Measurements from ENCODE around the gene RFX8. TPM values are rescaled to one million over a fixed set of nuclear protein-coding genes. Genes with fewer than 3 reads are reported as not detected.
"Not testable (repeated sequence)": the region's sequence is repeated elsewhere in the genome, so short reads cannot be mapped to it uniquely, and the experiment has no call there.

The RFX8 gene
- total and polyA plus RNA-seq, 2 donors: 1.0 to 1.5 TPM

DNA sequence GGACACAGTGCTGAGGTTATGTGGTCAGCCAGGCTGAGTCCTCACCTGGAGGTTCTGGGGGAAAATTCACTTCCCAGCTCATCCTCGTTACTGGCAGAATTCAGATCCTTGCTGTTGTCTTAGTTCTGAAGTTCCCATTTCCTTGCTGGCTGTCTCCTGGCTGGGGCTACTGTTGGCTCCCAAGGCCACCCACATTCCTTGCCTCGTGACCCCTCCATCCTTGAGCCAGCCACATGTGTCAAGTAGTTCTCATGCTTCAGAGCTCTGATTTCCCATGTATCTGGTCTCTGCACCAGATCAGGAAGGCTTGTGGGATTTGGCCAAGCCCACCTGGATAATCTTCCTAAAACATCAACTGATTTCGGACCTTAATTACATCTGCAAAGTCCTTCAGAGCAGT, 38.1 kb upstream of the RFX8 start:
- H3K27ac ChIP-seq (ENCODE audit: low read depth in 1 of 2, low read length in 1 of 2): no peak overlapping the region
- peaks cover 0 to 10% of the 10 kb centered on the region in 2 donors for H3K4me1 ChIP-seq (ENCODE audit: control insufficient read depth in 2 of 2, insufficient read depth in 2 of 2, low read length in 2 of 2)
- H3K27me3 ChIP-seq (ENCODE audit: control insufficient read depth in 2 of 2, insufficient read depth in 1 of 2, low read length in 1 of 2): no peaks in the 10 kb centered on the region
- 95% methylated on average over 3 of the region's 3 CpGs for WGBS
- no peaks in the 10 kb centered on the region for H3K36me3 ChIP-seq (ENCODE audit: control insufficient read depth in 2 of 2, insufficient read depth in 2 of 2, low read length in 1 of 2)
- no peak for DNase-seq (ENCODE audit: low read depth in 6 of 9, low spot score in 9 of 9)
- H3K9me3 ChIP-seq (ENCODE audit: control insufficient read depth in 2 of 2, insufficient read depth in 1 of 2, low read length in 1 of 2): peaks cover 0 to 14% of the 10 kb centered on the region in 2 donors
- no peak overlapping the region for H3K4me3 ChIP-seq (ENCODE audit: low read length in 2 of 2)

DNA sequence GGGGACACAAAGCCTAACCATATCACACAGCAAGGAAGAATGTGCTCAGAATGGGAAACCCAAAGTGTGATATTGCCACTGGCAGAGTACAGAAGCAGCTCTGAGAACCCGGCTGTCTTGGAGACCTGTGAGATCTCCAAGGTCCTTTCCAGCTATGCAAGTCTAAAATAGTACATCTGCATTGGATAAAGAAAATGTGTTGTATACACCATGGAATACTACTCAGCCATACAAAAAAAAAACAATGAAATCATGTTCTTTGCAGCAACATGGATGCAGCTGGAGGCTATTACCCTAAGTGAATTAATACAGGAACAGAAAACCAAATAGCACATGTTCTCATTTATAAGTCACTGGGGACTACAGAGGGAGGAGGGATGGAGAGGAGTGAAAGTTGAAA, 36.5 kb upstream of the RFX8 start:
- no peak overlapping the region for H3K4me3 ChIP-seq (ENCODE audit: low read length in 2 of 2)
- H3K4me1 ChIP-seq (ENCODE audit: control insufficient read depth in 2 of 2, insufficient read depth in 2 of 2, low read length in 2 of 2): no peaks in the 10 kb centered on the region
- no peaks in the 10 kb centered on the region for H3K27me3 ChIP-seq (ENCODE audit: control insufficient read depth in 2 of 2, insufficient read depth in 1 of 2, low read length in 1 of 2)
- H3K27ac ChIP-seq (ENCODE audit: low read depth in 1 of 2, low read length in 1 of 2): no peak overlapping the region
- H3K9me3 ChIP-seq (ENCODE audit: control insufficient read depth in 2 of 2, insufficient read depth in 1 of 2, low read length in 1 of 2): peaks cover 0 to 9% of the 10 kb centered on the region in 2 donors
- no peak for DNase-seq (ENCODE audit: low read depth in 6 of 9, low spot score in 9 of 9)
- no peaks in the 10 kb centered on the region for H3K36me3 ChIP-seq (ENCODE audit: control insufficient read depth in 2 of 2, insufficient read depth in 2 of 2, low read length in 1 of 2)
- WGBS: 97% methylated on average over 1 of the region's 1 CpG

DNA sequence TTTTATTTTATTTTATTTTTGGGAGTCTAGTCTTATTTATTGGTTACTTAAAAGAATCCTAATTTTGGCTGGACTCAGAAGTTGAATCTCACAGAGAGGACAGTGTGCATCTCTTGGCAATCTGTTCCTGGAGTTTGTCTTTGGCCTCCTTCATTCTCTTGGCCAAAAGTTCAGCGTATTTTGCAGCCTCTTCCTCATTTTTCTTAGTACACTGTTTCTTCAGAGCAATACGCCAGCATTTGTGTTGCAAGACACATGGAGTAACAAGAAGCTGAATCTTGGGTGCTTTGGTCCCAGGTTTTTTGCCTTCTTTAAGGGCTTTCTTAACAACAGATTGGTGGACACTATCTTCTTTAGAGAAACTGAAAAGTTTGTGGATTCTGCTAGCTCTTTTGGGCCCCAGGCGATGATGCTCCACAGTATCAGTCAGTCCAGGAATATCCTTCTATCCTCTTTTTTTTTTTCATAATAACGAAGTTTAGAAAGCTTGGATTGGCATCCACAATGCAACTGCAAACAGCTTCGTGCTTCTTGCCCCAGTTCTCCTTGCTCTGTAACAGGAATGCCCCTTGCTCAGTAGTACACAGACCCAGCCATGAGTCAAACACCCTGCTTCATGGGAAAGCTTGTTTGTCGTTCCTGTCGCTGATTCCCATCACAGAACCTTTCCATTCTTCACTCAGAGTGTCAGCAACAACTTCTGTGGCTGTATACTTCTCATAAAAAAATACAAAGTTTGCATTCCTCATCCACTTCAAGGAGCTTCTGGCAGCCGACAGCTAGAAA, 34.8 kb upstream of the RFX8 start:
- no peak for DNase-seq (ENCODE audit: low read depth in 6 of 9, low spot score in 9 of 9)
- no peaks in the 10 kb centered on the region for H3K27me3 ChIP-seq (ENCODE audit: control insufficient read depth in 2 of 2, insufficient read depth in 1 of 2, low read length in 1 of 2)
- no peak overlapping the region for H3K27ac ChIP-seq (ENCODE audit: low read depth in 1 of 2, low read length in 1 of 2)
- H3K4me1 ChIP-seq (ENCODE audit: control insufficient read depth in 2 of 2, insufficient read depth in 2 of 2, low read length in 2 of 2): no peaks in the 10 kb centered on the region
- no peaks in the 10 kb centered on the region for H3K36me3 ChIP-seq (ENCODE audit: control insufficient read depth in 2 of 2, insufficient read depth in 2 of 2, low read length in 1 of 2)
- no peak overlapping the region for H3K4me3 ChIP-seq (ENCODE audit: low read length in 2 of 2)
- WGBS: 94% methylated on average over 8 of the region's 8 CpGs
- peaks cover 0 to 4% of the 10 kb centered on the region in 2 donors for H3K9me3 ChIP-seq (ENCODE audit: control insufficient read depth in 2 of 2, insufficient read depth in 1 of 2, low read length in 1 of 2)

DNA sequence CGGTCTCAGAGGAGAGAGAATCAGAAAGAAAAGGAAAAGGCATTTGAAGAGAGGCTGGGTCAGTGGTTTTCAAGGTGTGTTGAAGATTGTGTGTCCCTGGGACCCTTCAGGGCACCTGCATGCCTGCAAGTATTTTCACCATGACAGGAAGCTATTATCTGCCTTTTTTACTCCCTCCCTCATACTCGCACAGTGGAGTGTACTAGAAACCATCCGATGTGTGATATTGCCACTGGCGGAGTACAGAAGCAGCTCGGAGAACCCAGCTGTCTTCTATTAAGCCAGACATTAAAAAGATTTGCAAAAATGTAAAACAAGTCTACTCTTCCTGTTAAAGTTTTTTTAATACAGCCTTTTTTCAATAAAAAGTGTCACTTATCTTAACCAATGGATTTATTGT, 33.7 kb upstream of the RFX8 start:
- Histone ChIP-seq H3K27ac (ENCODE audit: low read depth in 1 of 2, low read length in 1 of 2) (no peak overlapping the region), H3K4me1 (ENCODE audit: control insufficient read depth in 2 of 2, insufficient read depth in 2 of 2, low read length in 2 of 2) (no peaks in the 10 kb centered on the region), H3K9me3 (ENCODE audit: control insufficient read depth in 2 of 2, insufficient read depth in 1 of 2, low read length in 1 of 2) (peaks cover 0 to 4% of the 10 kb centered on the region in 2 donors), H3K36me3 (ENCODE audit: control insufficient read depth in 2 of 2, insufficient read depth in 2 of 2, low read length in 1 of 2) (no peaks in the 10 kb centered on the region), H3K4me3 (ENCODE audit: low read length in 2 of 2) (no peak overlapping the region), H3K27me3 (ENCODE audit: control insufficient read depth in 2 of 2, insufficient read depth in 1 of 2, low read length in 1 of 2) (no peaks in the 10 kb centered on the region)
- DNase-seq (ENCODE audit: low read depth in 6 of 9, low spot score in 9 of 9): no peak
- WGBS: 82% methylated on average over 5 of the region's 5 CpGs

DNA sequence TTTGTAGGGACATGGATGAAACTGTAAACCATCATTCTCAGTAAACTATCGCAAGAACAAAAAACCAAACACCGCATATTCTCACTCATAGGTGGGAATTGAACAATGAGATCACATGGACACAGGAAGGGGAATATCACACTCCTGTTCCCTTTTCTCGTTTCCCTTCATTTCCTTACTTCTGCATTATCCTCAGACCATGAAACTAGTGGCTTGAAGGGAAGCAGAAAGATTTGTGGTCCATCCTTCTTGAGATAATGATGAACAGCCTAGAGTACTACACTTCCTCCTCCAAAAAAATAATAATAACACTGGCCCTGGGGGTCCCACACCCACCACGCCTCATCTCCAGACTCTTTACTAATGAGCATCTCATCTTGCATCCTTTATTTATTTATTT, 30.4 kb upstream of the RFX8 start:
- not testable (repeated sequence) for H3K27ac ChIP-seq (ENCODE audit: low read depth in 1 of 2, low read length in 1 of 2); DNase-seq (ENCODE audit: low read depth in 6 of 9, low spot score in 9 of 9); H3K4me3 ChIP-seq (ENCODE audit: low read length in 2 of 2); H3K9me3 ChIP-seq (ENCODE audit: control insufficient read depth in 2 of 2, insufficient read depth in 1 of 2, low read length in 1 of 2); H3K36me3 ChIP-seq (ENCODE audit: control insufficient read depth in 2 of 2, insufficient read depth in 2 of 2, low read length in 1 of 2); H3K27me3 ChIP-seq (ENCODE audit: control insufficient read depth in 2 of 2, insufficient read depth in 1 of 2, low read length in 1 of 2)
- 97% methylated on average over 3 of the region's 4 CpGs for WGBS
- H3K4me1 ChIP-seq (ENCODE audit: control insufficient read depth in 2 of 2, insufficient read depth in 2 of 2, low read length in 2 of 2): peaks cover 6 to 13% of the 10 kb centered on the region in 2 donors

DNA sequence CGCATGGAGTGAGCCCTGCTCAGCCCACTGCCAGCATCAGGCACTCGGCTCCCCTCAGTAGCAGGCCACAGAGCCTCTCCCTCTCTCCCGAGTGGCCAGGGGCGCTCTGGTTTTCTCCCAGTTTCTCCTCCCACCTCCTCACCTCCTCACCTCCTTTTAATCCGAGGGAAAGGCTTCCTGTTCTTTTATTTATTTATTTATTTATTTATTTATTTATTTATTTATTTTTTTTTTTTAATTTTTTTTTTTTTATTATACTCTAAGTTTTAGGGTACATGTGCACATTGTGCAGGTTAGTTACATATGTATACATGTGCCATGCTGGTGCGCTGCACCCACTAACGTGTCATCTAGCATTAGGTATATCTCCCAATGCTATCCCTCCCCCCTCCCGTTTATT, 29.8 kb upstream of the RFX8 start:
- WGBS: 93% methylated on average over 8 of the region's 8 CpGs
- not testable (repeated sequence) for H3K27ac ChIP-seq (ENCODE audit: low read depth in 1 of 2, low read length in 1 of 2); H3K36me3 ChIP-seq (ENCODE audit: control insufficient read depth in 2 of 2, insufficient read depth in 2 of 2, low read length in 1 of 2); H3K4me3 ChIP-seq (ENCODE audit: low read length in 2 of 2); H3K9me3 ChIP-seq (ENCODE audit: control insufficient read depth in 2 of 2, insufficient read depth in 1 of 2, low read length in 1 of 2); DNase-seq (ENCODE audit: low read depth in 6 of 9, low spot score in 9 of 9); H3K27me3 ChIP-seq (ENCODE audit: control insufficient read depth in 2 of 2, insufficient read depth in 1 of 2, low read length in 1 of 2)
- peaks cover 6 to 13% of the 10 kb centered on the region in 2 donors for H3K4me1 ChIP-seq (ENCODE audit: control insufficient read depth in 2 of 2, insufficient read depth in 2 of 2, low read length in 2 of 2)

DNA sequence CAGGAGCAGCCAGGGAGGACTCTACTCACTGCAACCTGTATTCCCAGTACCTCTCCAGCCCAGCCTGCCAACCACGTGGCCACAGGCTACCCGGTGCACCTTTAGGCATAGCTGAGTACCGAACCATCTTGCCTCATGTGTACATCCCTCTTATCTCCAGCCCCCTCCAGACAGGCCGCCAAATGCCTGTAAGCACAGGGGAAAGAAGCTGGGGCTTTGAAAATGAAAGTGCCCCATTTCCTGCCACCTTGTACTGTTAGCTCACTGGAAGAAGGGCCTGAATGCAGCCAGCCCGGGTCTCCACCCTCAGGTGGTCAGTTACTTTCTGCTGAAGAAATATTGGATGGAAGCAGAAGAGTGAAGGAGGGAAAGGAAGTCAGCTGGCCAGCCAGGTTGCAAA, 27.2 kb upstream of the RFX8 start:
- H3K27ac ChIP-seq (ENCODE audit: low read depth in 1 of 2, low read length in 1 of 2): no peak overlapping the region
- H3K4me3 ChIP-seq (ENCODE audit: low read length in 2 of 2): no peak overlapping the region
- H3K27me3 ChIP-seq (ENCODE audit: control insufficient read depth in 2 of 2, insufficient read depth in 1 of 2, low read length in 1 of 2): no peaks in the 10 kb centered on the region
- H3K4me1 ChIP-seq (ENCODE audit: control insufficient read depth in 2 of 2, insufficient read depth in 2 of 2, low read length in 2 of 2): peaks cover 6 to 13% of the 10 kb centered on the region in 2 donors
- H3K9me3 ChIP-seq (ENCODE audit: control insufficient read depth in 2 of 2, insufficient read depth in 1 of 2, low read length in 1 of 2): no peaks in the 10 kb centered on the region
- H3K36me3 ChIP-seq (ENCODE audit: control insufficient read depth in 2 of 2, insufficient read depth in 2 of 2, low read length in 1 of 2): no peaks in the 10 kb centered on the region
- WGBS: 32% methylated on average over 5 of the region's 5 CpGs
- peak in 1 of 9 donors; percentile 35 for DNase-seq (ENCODE audit: low read depth in 6 of 9, low spot score in 9 of 9)

DNA sequence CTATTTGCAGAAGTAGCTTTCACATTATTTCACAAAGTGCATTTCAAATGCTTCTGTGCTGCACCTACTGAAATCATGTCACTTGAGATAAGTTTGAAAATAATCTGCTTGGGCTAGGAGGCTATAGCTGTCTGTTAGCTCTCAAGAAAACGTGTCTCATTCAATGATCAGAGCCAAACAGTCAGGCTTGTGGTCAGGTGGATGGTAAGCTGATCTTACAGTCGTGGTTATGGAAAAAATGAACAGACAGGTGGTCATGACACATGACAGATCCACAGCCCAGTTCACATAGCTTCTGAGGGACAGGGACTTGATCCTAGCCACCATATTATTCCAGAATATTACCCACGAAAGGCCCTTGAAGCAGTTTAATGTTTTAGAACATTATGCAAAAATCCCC, 26.5 kb upstream of the RFX8 start:
- H3K36me3 ChIP-seq (ENCODE audit: control insufficient read depth in 2 of 2, insufficient read depth in 2 of 2, low read length in 1 of 2): no peaks in the 10 kb centered on the region
- peaks cover 6 to 13% of the 10 kb centered on the region in 2 donors for H3K4me1 ChIP-seq (ENCODE audit: control insufficient read depth in 2 of 2, insufficient read depth in 2 of 2, low read length in 2 of 2)
- DNase-seq (ENCODE audit: low read depth in 6 of 9, low spot score in 9 of 9): peak in 1 of 9 donors; percentile 27
- WGBS: 29% methylated on average over 3 of the region's 3 CpGs
- H3K27me3 ChIP-seq (ENCODE audit: control insufficient read depth in 2 of 2, insufficient read depth in 1 of 2, low read length in 1 of 2): no peaks in the 10 kb centered on the region
- H3K4me3 ChIP-seq (ENCODE audit: low read length in 2 of 2): no peak overlapping the region
- H3K9me3 ChIP-seq (ENCODE audit: control insufficient read depth in 2 of 2, insufficient read depth in 1 of 2, low read length in 1 of 2): no peaks in the 10 kb centered on the region
- H3K27ac ChIP-seq (ENCODE audit: low read depth in 1 of 2, low read length in 1 of 2): no peak overlapping the region

DNA sequence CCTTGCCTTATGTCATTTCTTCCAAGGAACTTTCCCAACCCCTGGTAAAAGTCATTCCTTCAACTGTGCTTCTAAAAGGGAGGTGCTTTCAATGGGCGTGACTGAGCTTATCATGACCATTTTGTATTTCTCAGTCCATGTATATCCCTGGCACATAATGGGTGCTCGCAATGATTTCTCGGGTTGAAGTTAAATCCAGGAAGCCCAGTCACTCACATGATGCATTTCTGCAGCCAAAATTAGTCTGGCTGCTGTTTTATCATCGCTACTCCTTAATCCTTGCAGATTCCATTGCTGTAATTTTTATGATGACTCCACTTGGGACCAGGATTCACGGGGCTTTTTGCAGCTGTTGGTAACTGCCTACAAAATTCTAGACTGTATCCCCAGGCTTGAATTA, 25.9 kb upstream of the RFX8 start:
- no peak for DNase-seq (ENCODE audit: low read depth in 6 of 9, low spot score in 9 of 9)
- WGBS: 90% methylated on average over 5 of the region's 5 CpGs
- Histone ChIP-seq H3K9me3 (ENCODE audit: control insufficient read depth in 2 of 2, insufficient read depth in 1 of 2, low read length in 1 of 2) (no peaks in the 10 kb centered on the region), H3K36me3 (ENCODE audit: control insufficient read depth in 2 of 2, insufficient read depth in 2 of 2, low read length in 1 of 2) (no peaks in the 10 kb centered on the region), H3K4me3 (ENCODE audit: low read length in 2 of 2) (no peak overlapping the region), H3K27me3 (ENCODE audit: control insufficient read depth in 2 of 2, insufficient read depth in 1 of 2, low read length in 1 of 2) (no peaks in the 10 kb centered on the region), H3K4me1 (ENCODE audit: control insufficient read depth in 2 of 2, insufficient read depth in 2 of 2, low read length in 2 of 2) (peaks cover 6 to 13% of the 10 kb centered on the region in 2 donors), H3K27ac (ENCODE audit: low read depth in 1 of 2, low read length in 1 of 2) (peak overlapping the region in 1 of 2 donors; percentile 14)

Measured in thymus (tissue), 11 donors.